Activated CD8-positive, alpha-beta memory T cell treated with anti-CD3 and anti-CD28 coated beads for 48 hours (primary cell): ENCODE measurements around the gene ADD2.
"Not testable (repeated sequence)": the region's sequence is repeated elsewhere in the genome, so short reads cannot be mapped to it uniquely, and the experiment has no call there.

Experiments
- DNase-seq, 3 experiments: peaks; one replicate each; pipeline ENCODE4 v3.0.0-alpha.2; 2020; ENCODE audit warnings: low read depth in 2 of 3, low spot score in 2 of 3

ADD2 gene

GRCh38 chr2:70753902-70754301 is 14.1 kb downstream of the ADD2 start:
- no peak for DNase-seq

- no peak for DNase-seq
Measured at GRCh38 chr2:70753031-70753430, 15.0 kb downstream of the ADD2 start.

GRCh38 chr2:70752396-70752795 is 15.6 kb downstream of the ADD2 start:
- DNase-seq, result no peak

- DNase-seq, result no peak
Measured at GRCh38 chr2:70751881-70752280, 16.1 kb downstream of the ADD2 start.

- no peak for DNase-seq
Measured at GRCh38 chr2:70750320-70750719, 17.7 kb downstream of the ADD2 start.

GRCh38 chr2:70748002-70748784 is 19.8 kb downstream of the ADD2 start:
- DNase-seq, result no peak

GRCh38 chr2:70747284-70747683 is 20.7 kb downstream of the ADD2 start:
- DNase-seq, result no peak

- no peak for DNase-seq
Measured at GRCh38 chr2:70746094-70746974, 21.7 kb downstream of the ADD2 start.

GRCh38 chr2:70745276-70745825 is 22.6 kb downstream of the ADD2 start:
- DNase-seq, result no peak

- no peak for DNase-seq
Measured at GRCh38 chr2:70744397-70744796, 23.6 kb downstream of the ADD2 start.

- DNase-seq, result no peak
Measured at GRCh38 chr2:70743677-70744076, 24.3 kb downstream of the ADD2 start.

- DNase-seq, result no peak
Measured at GRCh38 chr2:70743068-70743467, 24.9 kb downstream of the ADD2 start.

GRCh38 chr2:70739492-70739891 is 28.5 kb downstream of the ADD2 start:
- not testable (repeated sequence) for DNase-seq

GRCh38 chr2:70738159-70738558 is 29.8 kb downstream of the ADD2 start:
- no peak for DNase-seq

- DNase-seq, result no peak
Measured at GRCh38 chr2:70735071-70735470, 32.9 kb downstream of the ADD2 start.

- DNase-seq, result no peak
Measured at GRCh38 chr2:70733646-70734180, 34.3 kb downstream of the ADD2 start.

GRCh38 chr2:70732766-70733645 is 35.0 kb downstream of the ADD2 start:
- DNase-seq, result no peak

- DNase-seq, result no peak
Measured at GRCh38 chr2:70730730-70731129, 37.3 kb downstream of the ADD2 start.

GRCh38 chr2:70729647-70730046 is 38.4 kb downstream of the ADD2 start:
- DNase-seq, result no peak

- no peak for DNase-seq
Measured at GRCh38 chr2:70728128-70728527, 39.9 kb downstream of the ADD2 start.
